ENCODE measurements around the gene CHST8.

GRCh38 chr19:33679696-33680095 lies 57.9 kb downstream of the CHST8 start:
- TF ChIP-seq CTCF (conservative IDR thresholded peaks at IDR 0.05; ENCODE audit: low read length): no peak
- no peak for TF ChIP-seq EZH2phosphoT487 (IDR thresholded peaks at IDR 0.05; ENCODE audit: borderline replicate concordance)

Data from Loucy (cell line).